MM.1S (cell line): ENCODE data around the gene SERPINF2.

Experiments
- DNase-seq: peaks from one replicate; pipeline ENCODE4 v3.0.0-alpha.2; 2015
- H2AFZ ChIP-seq: fragments of 300-600 bp; sonication (generic); 2 replicates; pipeline ENCODE4 v1.6.0; 2016; ENCODE audit warnings: antibody characterized with exemption, low read length
- H3F3A ChIP-seq: fragments of 300-600 bp; sonication (generic); 2 replicates; pipeline ENCODE4 v1.6.1; 2016; ENCODE audit warnings: mild to moderate bottlenecking, antibody characterized with exemption, low read length, moderate library complexity, mixed read lengths; ENCODE audit not compliant: insufficient read depth
- H3K27ac ChIP-seq: fragments of 300-600 bp; sonication (generic); 2 replicates; pipeline ENCODE4 v1.5.1; 2016; ENCODE audit warnings: mild to moderate bottlenecking, low read length
- H3K27me3 ChIP-seq: fragments of 300-600 bp; sonication (generic); replicated peaks from 2 replicates; pipeline ENCODE4 v1.6.0; 2016; ENCODE audit warnings: low read length; ENCODE audit not compliant: insufficient read depth
- H3K36me3 ChIP-seq: fragments of 300-600 bp; sonication (generic); replicated peaks from 2 replicates; pipeline ENCODE4 v1.6.1; 2016; ENCODE audit warnings: mild to moderate bottlenecking, low read length, mixed read lengths; ENCODE audit not compliant: insufficient read depth
- H3K4me1 ChIP-seq: fragments of 300-600 bp; sonication (generic); 2 replicates; pipeline ENCODE4 v1.6.1; 2016; ENCODE audit warnings: low read length, mixed read lengths
- H3K4me2 ChIP-seq: fragments of 300-600 bp; sonication (generic); 2 replicates; pipeline ENCODE4 v1.6.0; 2016; ENCODE audit warnings: low read depth, low read length
- H3K4me3 ChIP-seq: fragments of 300-600 bp; sonication (generic); 2 replicates; pipeline ENCODE4 v1.5.1; 2016; ENCODE audit warnings: low read length, mixed read lengths
- H3K79me2 ChIP-seq: fragments of 300-600 bp; sonication (generic); 2 replicates; pipeline ENCODE4 v1.6.1; 2016; ENCODE audit warnings: mixed run types, low read length, mixed read lengths
- H3K9ac ChIP-seq: fragments of 300-600 bp; sonication (generic); 2 replicates; pipeline ENCODE4 v1.6.1; 2016; ENCODE audit warnings: low read length, mixed read lengths
- H3K9me2 ChIP-seq: fragments of 300-600 bp; sonication (generic); replicated peaks from 2 replicates; pipeline ENCODE4 v1.6.1; 2016; ENCODE audit warnings: mild to moderate bottlenecking, low read length, mixed read lengths; ENCODE audit not compliant: insufficient read depth
- H3K9me3 ChIP-seq: fragments of 300-600 bp; sonication (generic); replicated peaks from 2 replicates; pipeline ENCODE4 v1.6.1; 2016; ENCODE audit warnings: mild to moderate bottlenecking, low read length, mixed read lengths; ENCODE audit not compliant: insufficient read depth
- H4K20me1 ChIP-seq: fragments of 300-600 bp; sonication (generic); 2 replicates; pipeline ENCODE4 v1.6.1; 2016; ENCODE audit warnings: mild to moderate bottlenecking, low read length, moderate library complexity, mixed read lengths; ENCODE audit not compliant: insufficient read depth
- EZH2 ChIP-seq: fragments of 300-600 bp; sonication (generic); optimal IDR thresholded peaks from 2 replicates; pipeline ENCODE3; 2017; ENCODE audit warnings: low read depth, mild to moderate bottlenecking, antibody characterized with exemption, low read length, mixed read lengths
- EZH2phosphoT487 ChIP-seq: fragments of 300-600 bp; sonication (generic); IDR thresholded peaks from 2 replicates; pipeline ENCODE4 v1.6.1; 2018; ENCODE audit warnings: antibody characterized with exemption, low read length
- TF ChIP-seq, protein P1 (sequence below): fragments of 300-600 bp; sonication (generic); IDR thresholded peaks from 2 replicates; pipeline ENCODE4 v1.5.1; 2016; ENCODE audit warnings: antibody characterized with exemption, low read length, mixed read lengths

Gene SERPINF2

DNA sequence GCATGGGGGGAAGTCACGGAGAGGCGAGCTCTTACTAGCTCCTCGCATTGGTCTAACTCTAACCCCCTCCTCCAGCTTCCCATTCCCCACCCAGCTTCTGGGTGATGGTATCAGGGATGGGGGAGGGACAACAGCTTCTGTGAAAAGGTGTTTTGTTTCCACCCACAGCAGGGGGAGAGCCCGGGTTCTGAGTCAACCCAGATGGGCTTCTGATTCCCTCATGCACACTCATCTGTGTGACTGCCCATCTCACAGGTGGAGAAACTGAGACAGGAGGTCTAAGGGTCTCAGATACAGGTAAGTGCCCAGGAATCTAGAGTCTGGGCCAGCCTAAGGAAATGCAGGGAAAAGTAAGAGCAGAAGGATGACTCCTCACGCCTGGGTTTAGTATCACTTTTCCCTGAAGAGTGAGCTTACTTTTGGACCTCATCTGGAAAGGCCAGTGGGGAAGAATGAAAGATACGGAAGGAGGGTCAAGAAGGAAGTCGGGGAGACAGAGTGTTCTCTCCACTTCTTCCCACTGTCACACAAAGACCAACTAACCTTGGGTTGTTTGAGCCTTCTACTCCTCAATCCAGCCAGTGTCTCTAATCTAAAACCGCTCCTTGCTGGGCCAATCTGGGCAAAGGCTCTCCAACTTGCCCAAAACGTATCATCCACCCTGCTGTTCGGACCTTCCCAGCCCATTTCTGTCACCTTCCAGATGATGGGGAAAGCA, 29.4 kb upstream of the SERPINF2 start:
- H3K9me3 ChIP-seq, result no peaks in the 10 kb centered on the region
- H3K79me2 ChIP-seq, result peaks cover 5% of the 10 kb centered on the region; the same call in 1 of the 2 replicates
- H3K4me3 ChIP-seq, result no peak overlapping the region
- DNase-seq, result no peak
- no peaks in the 10 kb centered on the region; the same call in 1 of the 2 replicates for H3K27me3 ChIP-seq
- TF ChIP-seq, protein P1, sequence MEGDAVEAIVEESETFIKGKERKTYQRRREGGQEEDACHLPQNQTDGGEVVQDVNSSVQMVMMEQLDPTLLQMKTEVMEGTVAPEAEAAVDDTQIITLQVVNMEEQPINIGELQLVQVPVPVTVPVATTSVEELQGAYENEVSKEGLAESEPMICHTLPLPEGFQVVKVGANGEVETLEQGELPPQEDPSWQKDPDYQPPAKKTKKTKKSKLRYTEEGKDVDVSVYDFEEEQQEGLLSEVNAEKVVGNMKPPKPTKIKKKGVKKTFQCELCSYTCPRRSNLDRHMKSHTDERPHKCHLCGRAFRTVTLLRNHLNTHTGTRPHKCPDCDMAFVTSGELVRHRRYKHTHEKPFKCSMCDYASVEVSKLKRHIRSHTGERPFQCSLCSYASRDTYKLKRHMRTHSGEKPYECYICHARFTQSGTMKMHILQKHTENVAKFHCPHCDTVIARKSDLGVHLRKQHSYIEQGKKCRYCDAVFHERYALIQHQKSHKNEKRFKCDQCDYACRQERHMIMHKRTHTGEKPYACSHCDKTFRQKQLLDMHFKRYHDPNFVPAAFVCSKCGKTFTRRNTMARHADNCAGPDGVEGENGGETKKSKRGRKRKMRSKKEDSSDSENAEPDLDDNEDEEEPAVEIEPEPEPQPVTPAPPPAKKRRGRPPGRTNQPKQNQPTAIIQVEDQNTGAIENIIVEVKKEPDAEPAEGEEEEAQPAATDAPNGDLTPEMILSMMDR, result no peak
- TF ChIP-seq EZH2 (no peak), EZH2phosphoT487 (no peak)
- H3K9me2 ChIP-seq, result no peaks in the 10 kb centered on the region
- H3F3A ChIP-seq, result peaks cover 4% of the 10 kb centered on the region
- H3K36me3 ChIP-seq, result no peaks in the 10 kb centered on the region
- no peak overlapping the region for H3K4me2 ChIP-seq
- no peak overlapping the region for H3K9ac ChIP-seq
- H2AFZ ChIP-seq, result no peak overlapping the region
- no peak overlapping the region for H3K27ac ChIP-seq
- H4K20me1 ChIP-seq, result no peaks in the 10 kb centered on the region
- H3K4me1 ChIP-seq, result no peaks in the 10 kb centered on the region; the same call in 1 of the 2 replicates

DNA sequence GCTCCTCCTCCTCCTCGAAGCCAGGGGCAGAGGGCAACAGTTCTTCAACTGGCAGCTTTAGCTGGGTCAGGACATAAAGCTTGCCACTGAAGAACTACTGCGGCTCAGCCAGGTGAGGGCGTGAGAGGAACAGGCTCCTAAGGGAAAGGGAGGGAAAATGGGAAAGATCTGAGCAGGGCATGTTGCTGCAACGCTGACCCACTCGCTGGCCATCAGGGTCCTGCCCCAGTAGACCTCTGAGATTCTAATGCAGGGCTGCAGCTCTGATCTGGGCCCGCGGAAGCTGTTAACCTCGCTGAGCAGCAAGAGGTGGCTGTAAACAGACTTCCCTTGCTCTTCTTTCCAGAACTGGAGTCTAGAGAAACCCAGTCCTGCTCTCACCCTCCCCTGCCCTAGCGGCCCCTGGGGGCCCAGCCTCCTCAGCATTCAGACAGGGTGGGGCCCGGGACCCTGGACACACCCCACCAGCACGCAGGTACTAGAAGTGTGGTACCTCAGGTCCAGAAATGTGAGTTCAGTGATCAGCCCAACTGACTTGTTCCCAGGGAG, 28.7 kb upstream of the SERPINF2 start:
- Histone ChIP-seq H3K9me3 (no peaks in the 10 kb centered on the region), H3F3A (peaks cover 4% of the 10 kb centered on the region), H3K9me2 (no peaks in the 10 kb centered on the region), H3K4me2 (no peak overlapping the region), H4K20me1 (no peaks in the 10 kb centered on the region), H3K27ac (no peak overlapping the region), H3K27me3 (no peaks in the 10 kb centered on the region; the same call in 1 of the 2 replicates), H3K4me1 (no peaks in the 10 kb centered on the region; the same call in 1 of the 2 replicates), H2AFZ (no peak overlapping the region), H3K4me3 (no peak overlapping the region), H3K79me2 (peaks cover 7% of the 10 kb centered on the region; the same call in 1 of the 2 replicates), H3K9ac (no peak overlapping the region), H3K36me3 (no peaks in the 10 kb centered on the region)
- TF ChIP-seq, protein P1, result peak; percentile 16
- TF ChIP-seq EZH2, result no peak
- DNase-seq, result no peak

DNA sequence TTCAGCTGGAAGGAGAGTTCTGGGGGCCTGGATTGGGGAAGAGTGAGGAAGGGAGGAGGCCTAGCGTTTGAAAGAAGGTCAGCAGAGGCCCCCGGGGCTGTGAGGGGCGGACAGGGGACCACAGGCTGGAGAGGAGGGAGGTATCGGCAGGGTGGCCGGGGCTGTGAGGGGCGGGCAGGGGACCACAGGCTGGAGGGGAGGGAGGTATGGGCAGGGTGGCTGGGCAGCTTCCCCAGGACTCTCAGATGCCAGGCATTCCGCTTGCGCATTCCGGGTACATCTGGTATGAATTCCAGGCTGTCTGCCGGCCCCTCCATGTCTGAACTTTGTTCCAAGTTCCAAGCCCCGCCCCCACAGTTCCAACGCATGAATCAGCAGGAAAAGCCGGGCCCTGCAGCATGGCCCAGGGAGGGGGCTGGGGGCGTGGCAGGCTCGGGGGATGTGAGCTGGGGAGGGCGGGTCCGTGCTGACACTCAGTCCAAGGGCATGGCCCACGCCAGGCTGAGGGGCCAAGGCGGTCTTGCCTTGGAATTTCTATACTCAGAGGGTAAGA, 28.2 kb upstream of the SERPINF2 start:
- Histone ChIP-seq H3K36me3 (no peaks in the 10 kb centered on the region), H2AFZ (no peak overlapping the region), H3K9ac (no peak overlapping the region), H3K9me3 (no peaks in the 10 kb centered on the region), H3K27me3 (no peaks in the 10 kb centered on the region; the same call in 1 of the 2 replicates), H3K4me1 (no peaks in the 10 kb centered on the region; the same call in 1 of the 2 replicates), H3K4me2 (peak overlapping the region; percentile 86; the same call in 1 of the 2 replicates), H3K9me2 (no peaks in the 10 kb centered on the region), H3K27ac (no peak overlapping the region), H4K20me1 (no peaks in the 10 kb centered on the region), H3K79me2 (peaks cover 7% of the 10 kb centered on the region; the same call in 1 of the 2 replicates), H3K4me3 (no peak overlapping the region), H3F3A (peaks cover 4% of the 10 kb centered on the region)
- DNase-seq, result no peak
- TF ChIP-seq EZH2phosphoT487 (no peak), EZH2 (no peak)
- TF ChIP-seq, protein P1, result no peak
